Spleen (tissue), 11 donors: ENCODE results near the gene WDR77. TPM values are rescaled to one million over a fixed set of nuclear protein-coding genes. Genes with fewer than 3 reads are reported as not detected.
A peak's percentile ranks its signal among the peaks of the same experiment; 100 is the strongest.

Experiments used
- DNase-seq: peaks from one replicate; pipeline ENCODE4 v3.0.0-alpha.2; 2020
- H3K27ac ChIP-seq, 8 donors: fragments of 200-600 bp; sonication (generic) in 7 of 8; 1 replicate in 4 of 8; 2 replicates in 4 of 8; pipeline versions ENCODE4 v1.5.0 to v1.8.0; 2016 to 2021; ENCODE audit warnings: inconsistent platforms in 4 of 8, mild to moderate bottlenecking in 4 of 8, moderate library complexity in 1 of 8
- H3K27me3 ChIP-seq, 7 donors: fragments of 200-600 bp; sonication (generic) in 6 of 7; replicated peaks in 1 of 7; 1 replicate in 4 of 7; 2 replicates in 3 of 7; pipeline versions ENCODE4 v1.5.0 to v1.8.0; 2016 to 2021; ENCODE audit warnings: inconsistent platforms in 3 of 7, mild to moderate bottlenecking in 1 of 7
- H3K36me3 ChIP-seq, 6 donors: fragments of 200-600 bp; sonication (generic) in 5 of 6; 1 replicate in 4 of 6; 2 replicates in 2 of 6; pipeline versions ENCODE4 v1.5.0 to v1.8.0; 2016 to 2021; ENCODE audit warnings: inconsistent platforms in 2 of 6
- H3K4me1 ChIP-seq, 6 donors: fragments of 200-600 bp; sonication (generic) in 5 of 6; 1 replicate in 3 of 6; 2 replicates in 3 of 6; pipeline versions ENCODE4 v1.5.0 to v1.8.0; 2016 to 2021; ENCODE audit warnings: inconsistent platforms in 3 of 6
- H3K4me3 ChIP-seq, 8 donors: fragments of 200-600 bp; sonication (generic) in 7 of 8; 1 replicate in 4 of 8; 2 replicates in 4 of 8; pipeline versions ENCODE4 v1.5.0 to v1.8.0; 2016 to 2021; ENCODE audit warnings: inconsistent platforms in 4 of 8, mild to moderate bottlenecking in 4 of 8, moderate library complexity in 2 of 8
- H3K9me3 ChIP-seq, 8 donors: fragments of 200-600 bp; sonication (generic) in 7 of 8; 1 replicate in 4 of 8; 2 replicates in 4 of 8; pipeline versions ENCODE4 v1.5.0 to v1.8.0; 2016 to 2021; ENCODE audit warnings: inconsistent platforms in 4 of 8
- CTCF ChIP-seq, 11 experiments: fragments of 200-600 bp in 7 of 11; fragments of 450-650 bp in 4 of 11; sonication (generic) in 4 of 11; IDR thresholded peaks in 8 of 11; conservative IDR thresholded peaks in 3 of 11; 1 replicate in 7 of 11; 2 replicates in 4 of 11; pipeline versions ENCODE4 v1.4.0 to v1.8.0; 2016 to 2021; ENCODE audit warnings: antibody characterized with exemption in 11 of 11, inconsistent platforms in 4 of 11, mild to moderate bottlenecking in 1 of 11
- POLR2A ChIP-seq, 3 donors: fragments of 450-650 bp; IDR thresholded peaks; one replicate each; pipeline ENCODE4 v1.5.1; 2017; ENCODE audit warnings: antibody characterized with exemption in 3 of 3, mild to moderate bottlenecking in 1 of 3
- POLR2AphosphoS5 ChIP-seq, 3 donors: sonication (generic); formaldehyde crosslinking; IDR thresholded peaks; one replicate each; pipeline ENCODE4 v1.5.1; 2017; ENCODE audit warnings: antibody characterized with exemption in 3 of 3
- WGBS, 5 donors: extraction: QIAGEN DNeasy Blood & Tissue Kit in 3 of 5; methylation state at CpG; one replicate each; pipeline versions ENCODE4 v1.1.5 to v1.1.7; 2013 to 2018; 5-methylcytosine and 5-hydroxymethylcytosine counted together
- intact Hi-C: fragments of 100-400 bp; cut with DNase I; formaldehyde crosslinking; loops from one replicate; pipeline ENCODE4 v1.15.0; 2023; ENCODE audit warnings: low total_unique reads
- polyA plus RNA-seq, 3 donors: library from polyadenylated mRNA; stranded (reverse); fragments of 200-250 nt; gene quantifications; one replicate each; pipeline ENCODE4 v1.2.1, GENCODE V29; 2013
- total RNA-seq, 7 donors: library from RNA; depleted of rRNA in 3 of 7; stranded (reverse); fragments of >200 nt in 3 of 7; fragmentation: NEBNext Ultra II Directional in 4 of 7; extraction: Animal tissue kit (Norgen Biotek cat#: 25700) in 4 of 7; gene quantifications; one replicate each; pipeline versions ENCODE4 v1.1.0 to v1.2.1, GENCODE V29; 2016 to 2021
- donor health status: healthy with polysubstance abuse.
- donor health status: DM: no; HTN: no; CAD: no; lungs with moderate emphysema.
- donor health status: DM: no; HTN: no; CAD: no.
- donor health status: Bipolar disorder and iron deficiency.
- donor health status: healthy.
- donor health status: DM: no; HTN: no; CAD: no.
- donor health status: DM: yes; HTN: yes; CAD: no.

WDR77 gene
- total and polyA plus RNA-seq, 10 donors, result 24.8 to 36.6 (median 33.1) TPM

- DNase-seq, result peak; percentile 79
- no peaks in the 10 kb centered on the region for H3K9me3 ChIP-seq
- peaks cover 0 to 30% (median 9%) of the 10 kb centered on the region in 6 donors for H3K4me1 ChIP-seq
- intact Hi-C loops, result no loop called here
- peak overlapping the region in 2 of 8 donors; percentile 6 to 31 for H3K27ac ChIP-seq
- TF ChIP-seq POLR2AphosphoS5 (IDR thresholded peaks at IDR 0.05), result no peak
- peak in 9 of 11 experiments; percentile 26 to 68 (median 56) for TF ChIP-seq CTCF (IDR thresholded peaks at IDR 0.05 in 8 of 11, conservative IDR thresholded peaks at IDR 0.05 in 3 of 11)
- TF ChIP-seq POLR2A (IDR thresholded peaks at IDR 0.05), result no peak
- WGBS, 5 donors, result 60 to 70% (median 62%) methylated on average over 9 of the region's 9 CpGs
- H3K4me3 ChIP-seq, result no peak overlapping the region
- peaks cover 0 to 100% (median 83%) of the 10 kb centered on the region in 6 donors for H3K36me3 ChIP-seq
- no peaks in the 10 kb centered on the region for H3K27me3 ChIP-seq
Measured at GRCh38 chr1:111441573-111442192, 7.4 kb downstream of the WDR77 start.

GRCh38 chr1:111439461-111440351 lies 9.3 kb downstream of the WDR77 start:
- no peak for TF ChIP-seq POLR2AphosphoS5 (IDR thresholded peaks at IDR 0.05)
- no peak for TF ChIP-seq CTCF (IDR thresholded peaks at IDR 0.05 in 8 of 11, conservative IDR thresholded peaks at IDR 0.05 in 3 of 11)
- TF ChIP-seq POLR2A (IDR thresholded peaks at IDR 0.05), result no peak
- Histone ChIP-seq H3K36me3 (peaks cover 0 to 80% (median 67%) of the 10 kb centered on the region in 6 donors), H3K27me3 (no peaks in the 10 kb centered on the region), H3K27ac (peak overlapping the region in 1 of 8 donors; percentile 17), H3K4me3 (no peak overlapping the region), H3K4me1 (peaks cover 0 to 13% (median 6%) of the 10 kb centered on the region in 6 donors), H3K9me3 (no peaks in the 10 kb centered on the region)
- intact Hi-C loops, result no loop called here
- no peak for DNase-seq
- 53 to 72% (median 67%) methylated on average over 3 of the region's 3 CpGs for WGBS, 5 donors

- Histone ChIP-seq H3K27me3 (no peaks in the 10 kb centered on the region), H3K4me3 (no peak overlapping the region), H3K4me1 (peaks cover 0 to 6% (median 4%) of the 10 kb centered on the region in 6 donors), H3K27ac (no peak overlapping the region), H3K36me3 (peaks cover 0 to 51% (median 39%) of the 10 kb centered on the region in 6 donors), H3K9me3 (no peaks in the 10 kb centered on the region)
- 69 to 90% (median 74%) methylated on average over 3 of the region's 3 CpGs for WGBS, 5 donors
- DNase-seq, result no peak
- intact Hi-C loops, result no loop called here
- TF ChIP-seq CTCF (IDR thresholded peaks at IDR 0.05 in 8 of 11, conservative IDR thresholded peaks at IDR 0.05 in 3 of 11), result no peak
Measured at GRCh38 chr1:111436726-111437125, 12.3 kb downstream of the WDR77 start.

GRCh38 chr1:111424281-111424680 lies 24.8 kb downstream of the WDR77 start:
- Histone ChIP-seq H3K4me3 (no peak overlapping the region), H3K27ac (no peak overlapping the region), H3K27me3 (no peaks in the 10 kb centered on the region), H3K4me1 (no peaks in the 10 kb centered on the region), H3K36me3 (peaks cover 0 to 20% (median 0%) of the 10 kb centered on the region in 6 donors), H3K9me3 (no peaks in the 10 kb centered on the region)
- WGBS, 5 donors, result 93 to 96% (median 96%) methylated on average over 3 of the region's 3 CpGs
- intact Hi-C loops, result no loop called here
- TF ChIP-seq POLR2AphosphoS5 (IDR thresholded peaks at IDR 0.05) (no peak), POLR2A (IDR thresholded peaks at IDR 0.05) (no peak), CTCF (IDR thresholded peaks at IDR 0.05 in 8 of 11, conservative IDR thresholded peaks at IDR 0.05 in 3 of 11) (no peak)
- DNase-seq, result no peak
